Endodermal cell (in vitro differentiated cells): ENCODE measurements around the gene PSORS1C1. TPM values are rescaled to one million over a fixed set of nuclear protein-coding genes. Genes with fewer than 3 reads are reported as not detected.

Experiments
- DNase-seq: peaks from one replicate; pipeline ENCODE4 v3.0.0-alpha.2; 2017
- H3K27ac ChIP-seq: 2 replicates; pipeline ENCODE4 v1.5.1; 2013; ENCODE audit warnings: mild to moderate bottlenecking, low read depth, low read length, moderate library complexity
- H3K27me3 ChIP-seq: 2 replicates; pipeline ENCODE4 v1.6.1; 2013; ENCODE audit warnings: mild to moderate bottlenecking, low read length, moderate library complexity; ENCODE audit not compliant: insufficient read depth, control insufficient read depth, poor library complexity, severe bottlenecking
- H3K36me3 ChIP-seq: 2 replicates; pipeline ENCODE4 v1.7.0; 2013; ENCODE audit warnings: mild to moderate bottlenecking, low read length, moderate library complexity; ENCODE audit not compliant: control insufficient read depth, insufficient read depth
- H3K4me1 ChIP-seq: one replicate; pipeline ENCODE4 v1.7.0; 2013; ENCODE audit warnings: low read length; ENCODE audit not compliant: control insufficient read depth, insufficient read depth
- H3K4me3 ChIP-seq: 2 replicates; pipeline ENCODE4 v1.5.1; 2013; ENCODE audit warnings: mild to moderate bottlenecking, low read length, moderate library complexity
- H3K9ac ChIP-seq: 2 replicates; pipeline ENCODE4 v1.6.1; 2013; ENCODE audit warnings: mild to moderate bottlenecking, low read length, moderate library complexity; ENCODE audit not compliant: poor library complexity, severe bottlenecking; ENCODE audit errors: extremely low read depth
- H3K9me3 ChIP-seq: 2 replicates; pipeline ENCODE4 v1.6.1; 2013; ENCODE audit warnings: mild to moderate bottlenecking, low read length, moderate library complexity; ENCODE audit not compliant: control insufficient read depth
- H3K27ac Mint-ChIP-seq: 2 replicates; pipeline ENCODE4 v1.8.0; 2020; ENCODE audit warnings: mixed read lengths
- H3K27me3 Mint-ChIP-seq: 2 replicates; pipeline ENCODE4 v1.8.0; 2021; ENCODE audit warnings: mild to moderate bottlenecking, mixed read lengths; ENCODE audit not compliant: insufficient read depth
- H3K36me3 Mint-ChIP-seq: 2 replicates; pipeline ENCODE4 v1.8.0; 2020; ENCODE audit warnings: low read depth, mixed read lengths
- H3K4me1 Mint-ChIP-seq: 2 replicates; pipeline ENCODE4 v1.8.0; 2020; ENCODE audit warnings: mixed read lengths
- H3K4me3 Mint-ChIP-seq: 2 replicates; pipeline ENCODE4 v1.8.0; 2020; ENCODE audit warnings: mild to moderate bottlenecking, moderate library complexity, mixed read lengths
- H3K9me3 Mint-ChIP-seq: 2 replicates; pipeline ENCODE4 v1.8.0; 2020; ENCODE audit warnings: mild to moderate bottlenecking, mixed read lengths
- CTCF ChIP-seq: fragments of 200-600 bp; sonication (generic); conservative IDR thresholded peaks from 2 replicates; pipeline ENCODE4 v1.5.0; 2021; ENCODE audit warnings: antibody characterized with exemption, mild to moderate bottlenecking
- WGBS, 2 experiments: methylation state at CpG; one replicate each; pipeline versions ENCODE4 v1.1.5 to v1.1.7; 2013; ENCODE audit warnings: missing lambda C conversion rate in 2 of 2, mixed read lengths in 1 of 2; ENCODE audit not compliant: insufficient coverage in 1 of 2, insufficient read length in 1 of 2; 5-methylcytosine and 5-hydroxymethylcytosine counted together
- total RNA-seq, 2 donors: library from RNA; stranded (reverse); fragmentation: NEBNext Ultra II Directional in 1 of 2; extraction: Animal tissue kit (Norgen Biotek cat#: 25700) in 1 of 2; gene quantifications; 2 replicates in 1 of 2; 3 replicates in 1 of 2; pipeline ENCODE4 v1.2.1, GENCODE V29; 2021

Gene PSORS1C1
- total RNA-seq, 2 donors from 2014 or later: 1.1 to 1.2 TPM

GRCh38 chr6:31121131-31121790 lies 6.7 kb downstream of the PSORS1C1 start:
- no peak overlapping the region for H3K27ac Mint-ChIP-seq
- WGBS, 2 experiments: 90 to 98% methylated on average over 5 to 12 of the region's 12 CpGs
- H3K27me3 ChIP-seq: no peaks in the 10 kb centered on the region

GRCh38 chr6:31122791-31123706 lies 8.4 kb downstream of the PSORS1C1 start:
- WGBS, 2 experiments: 86 to 89% methylated on average over 9 to 16 of the region's 16 CpGs
- TF ChIP-seq CTCF: no peak
- peaks cover 8% of the 10 kb centered on the region for H3K4me1 ChIP-seq
- no peak overlapping the region for H3K4me3 ChIP-seq
- Mint-ChIP-seq H3K9me3 (no peaks in the 10 kb centered on the region), H3K27ac (no peak overlapping the region), H3K4me3 (no peak overlapping the region), H3K36me3 (no peaks in the 10 kb centered on the region), H3K4me1 (peaks cover 22% of the 10 kb centered on the region), H3K27me3 (peaks cover 7% of the 10 kb centered on the region)
- no peak overlapping the region for H3K27ac ChIP-seq
- no peak for DNase-seq
- no peaks in the 10 kb centered on the region for H3K27me3 ChIP-seq
- H3K9me3 ChIP-seq: no peaks in the 10 kb centered on the region
- H3K9ac ChIP-seq: no peak overlapping the region
- no peaks in the 10 kb centered on the region for H3K36me3 ChIP-seq

More at GRCh38 chr6:31121131-31121790, 6.7 kb downstream of the PSORS1C1 start:
- DNase-seq: no peak
- H3K4me1 ChIP-seq: no peaks in the 10 kb centered on the region
- H3K36me3 ChIP-seq: no peaks in the 10 kb centered on the region
- H3K9me3 Mint-ChIP-seq: no peaks in the 10 kb centered on the region
- H3K27me3 Mint-ChIP-seq: peaks cover 7% of the 10 kb centered on the region
- H3K9me3 ChIP-seq: no peaks in the 10 kb centered on the region
- H3K4me3 Mint-ChIP-seq: no peak overlapping the region
- H3K27ac ChIP-seq: no peak overlapping the region
- no peak overlapping the region for H3K4me3 ChIP-seq
- peaks cover 12% of the 10 kb centered on the region for H3K4me1 Mint-ChIP-seq
- H3K9ac ChIP-seq: no peak overlapping the region
- no peak for TF ChIP-seq CTCF
- no peaks in the 10 kb centered on the region for H3K36me3 Mint-ChIP-seq

GRCh38 chr6:31125162-31125561 lies 10.6 kb downstream of the PSORS1C1 start:
- Histone ChIP-seq H3K4me1 (peaks cover 19% of the 10 kb centered on the region), H3K27ac (no peak overlapping the region), H3K36me3 (no peaks in the 10 kb centered on the region), H3K9me3 (no peaks in the 10 kb centered on the region), H3K9ac (no peak overlapping the region), H3K27me3 (no peaks in the 10 kb centered on the region), H3K4me3 (no peak overlapping the region)
- DNase-seq: peak; percentile 67
- H3K27me3 Mint-ChIP-seq: peaks cover 4% of the 10 kb centered on the region
- TF ChIP-seq CTCF: no peak
- WGBS, 2 experiments: 72 to 95% methylated on average over 2 to 8 of the region's 8 CpGs
- H3K9me3 Mint-ChIP-seq: no peaks in the 10 kb centered on the region
- H3K36me3 Mint-ChIP-seq: no peaks in the 10 kb centered on the region
- peak overlapping the region; percentile 87 for H3K27ac Mint-ChIP-seq
- no peak overlapping the region for H3K4me3 Mint-ChIP-seq
- H3K4me1 Mint-ChIP-seq: peaks cover 42% of the 10 kb centered on the region
